ENCODE data around the gene GNB2. TPM values are rescaled to one million over a fixed set of nuclear protein-coding genes. Genes with fewer than 3 reads are reported as not detected.

Gene GNB2
- total and polyA plus RNA-seq, 2 of the 13 experiments (the other 11 are each of a cell fraction or from before 2014, with no cell fraction given): 48.3 to 67.1 TPM

- TF ChIP-seq ZNF687 (CRISPR knock-in tag; IDR thresholded peaks at IDR 0.05) (peak; percentile 60; the same call in 1 of the 2 replicates), TAF15 (IDR thresholded peaks at IDR 0.05; ENCODE audit: low read depth, low read length, poor library complexity, severe bottlenecking) (no peak), ZNF569 (CRISPR knock-in tag; IDR thresholded peaks at IDR 0.05; ENCODE audit: borderline replicate concordance) (no peak), MXI1 (IDR thresholded peaks at IDR 0.05; ENCODE audit: borderline replicate concordance, low read depth, low read length) (peak; percentile 18; the same call in 1 of the 3 replicates), ZBTB42 (CRISPR knock-in tag; IDR thresholded peaks at IDR 0.05) (no peak), THAP9 (CRISPR knock-in tag; IDR thresholded peaks at IDR 0.05; ENCODE audit: borderline replicate concordance) (no peak), ZBTB46 (CRISPR knock-in tag; IDR thresholded peaks at IDR 0.05; ENCODE audit: borderline replicate concordance) (no peak), HNRNPLL (IDR thresholded peaks at IDR 0.05; ENCODE audit: low read depth, low read length, poor library complexity, severe bottlenecking) (peak; percentile 36), RFXAP (CRISPR knock-in tag; IDR thresholded peaks at IDR 0.05; ENCODE audit: borderline replicate concordance) (peak; percentile 19; the same call in 1 of the 2 replicates), ZMYM3 (CRISPR knock-in tag; IDR thresholded peaks at IDR 0.05) (0 out of 2 replicates have a peak, but pooled peaks have one; percentile 6), ZBTB20 (CRISPR knock-in tag; IDR thresholded peaks at IDR 0.05; ENCODE audit: borderline replicate concordance, low read depth) (0 out of 2 replicates have a peak, but pooled peaks have one; percentile 3), ZNF570 (CRISPR knock-in tag; IDR thresholded peaks at IDR 0.05; ENCODE audit: borderline replicate concordance) (no peak), TRIM22 (IDR thresholded peaks at IDR 0.05) (no peak), YEATS2 (CRISPR knock-in tag; IDR thresholded peaks at IDR 0.05; ENCODE audit: borderline replicate concordance) (peak; percentile 51; the same call in 1 of the 2 replicates), SATB2 (CRISPR knock-in tag; IDR thresholded peaks at IDR 0.05) (no peak), PHF5A (CRISPR knock-in tag; IDR thresholded peaks at IDR 0.05; ENCODE audit: low read depth, unreplicated experiment) (no peak), ETV5 (CRISPR knock-in tag; IDR thresholded peaks at IDR 0.05; ENCODE audit: borderline replicate concordance) (no peak), TBX2 (CRISPR knock-in tag; IDR thresholded peaks at IDR 0.05; ENCODE audit: borderline replicate concordance) (0 out of 2 replicates have a peak, but pooled peaks have one; percentile 34)
- TF ChIP-seq, protein P1, sequence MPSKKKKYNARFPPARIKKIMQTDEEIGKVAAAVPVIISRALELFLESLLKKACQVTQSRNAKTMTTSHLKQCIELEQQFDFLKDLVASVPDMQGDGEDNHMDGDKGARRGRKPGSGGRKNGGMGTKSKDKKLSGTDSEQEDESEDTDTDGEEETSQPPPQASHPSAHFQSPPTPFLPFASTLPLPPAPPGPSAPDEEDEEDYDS (CRISPR knock-in tag; IDR thresholded peaks at IDR 0.05): peak; percentile 65
Measured at GRCh38 chr7:100642534-100642907, 31.0 kb upstream of the GNB2 start (continued).
